GM12801 (cell line): ENCODE results near the gene TIAM1.

ENCODE experiments used
- TF ChIP-seq, protein P1 (sequence below): IDR thresholded peaks from one replicate; pipeline ENCODE4 v1.5.1; 2011; ENCODE audit warnings: control low read depth; ENCODE audit not compliant: insufficient read length; ENCODE audit errors: extremely low read depth

The TIAM1 gene

DNA sequence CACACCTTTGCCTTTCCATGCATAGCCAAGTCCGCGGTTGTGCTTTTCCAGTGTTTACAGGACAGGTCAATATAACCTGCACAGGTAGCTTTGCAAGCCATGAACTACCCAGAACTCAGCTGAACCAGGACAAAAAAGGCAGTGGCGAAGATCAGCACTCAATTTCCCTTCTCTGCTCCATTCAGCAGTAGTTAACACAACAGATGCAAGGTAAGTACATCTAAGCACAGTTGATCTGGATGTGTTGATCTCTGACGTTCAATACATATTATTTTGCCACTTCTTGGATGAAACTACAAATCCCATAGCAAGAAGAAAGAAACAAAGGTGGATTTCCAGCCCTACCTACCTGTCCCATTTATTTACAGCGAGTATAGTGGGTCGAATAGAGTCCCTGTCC lies 159.2 kb downstream of the TIAM1 start:
- TF ChIP-seq, protein P1, sequence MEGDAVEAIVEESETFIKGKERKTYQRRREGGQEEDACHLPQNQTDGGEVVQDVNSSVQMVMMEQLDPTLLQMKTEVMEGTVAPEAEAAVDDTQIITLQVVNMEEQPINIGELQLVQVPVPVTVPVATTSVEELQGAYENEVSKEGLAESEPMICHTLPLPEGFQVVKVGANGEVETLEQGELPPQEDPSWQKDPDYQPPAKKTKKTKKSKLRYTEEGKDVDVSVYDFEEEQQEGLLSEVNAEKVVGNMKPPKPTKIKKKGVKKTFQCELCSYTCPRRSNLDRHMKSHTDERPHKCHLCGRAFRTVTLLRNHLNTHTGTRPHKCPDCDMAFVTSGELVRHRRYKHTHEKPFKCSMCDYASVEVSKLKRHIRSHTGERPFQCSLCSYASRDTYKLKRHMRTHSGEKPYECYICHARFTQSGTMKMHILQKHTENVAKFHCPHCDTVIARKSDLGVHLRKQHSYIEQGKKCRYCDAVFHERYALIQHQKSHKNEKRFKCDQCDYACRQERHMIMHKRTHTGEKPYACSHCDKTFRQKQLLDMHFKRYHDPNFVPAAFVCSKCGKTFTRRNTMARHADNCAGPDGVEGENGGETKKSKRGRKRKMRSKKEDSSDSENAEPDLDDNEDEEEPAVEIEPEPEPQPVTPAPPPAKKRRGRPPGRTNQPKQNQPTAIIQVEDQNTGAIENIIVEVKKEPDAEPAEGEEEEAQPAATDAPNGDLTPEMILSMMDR = no peak

DNA sequence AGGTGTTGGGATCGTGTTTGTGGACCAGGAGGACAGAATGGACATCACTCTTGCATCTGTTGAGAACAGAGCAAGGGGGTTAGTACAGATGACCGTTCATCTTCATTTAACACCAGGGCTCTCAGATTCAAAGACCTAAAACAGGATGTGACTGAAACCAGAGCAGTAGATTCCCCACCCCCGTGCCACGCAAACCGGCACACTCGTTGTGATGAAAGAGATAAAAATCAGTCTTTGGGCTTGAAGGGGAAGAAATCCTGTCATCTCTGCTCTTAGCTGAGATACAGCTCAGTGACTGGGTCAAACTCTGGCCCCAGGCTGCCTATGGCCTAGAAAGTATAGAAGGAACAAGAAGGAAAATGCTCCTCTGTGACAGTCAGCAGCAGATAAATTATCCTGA lies 159.6 kb downstream of the TIAM1 start:
- TF ChIP-seq, protein P1 = no peak

DNA sequence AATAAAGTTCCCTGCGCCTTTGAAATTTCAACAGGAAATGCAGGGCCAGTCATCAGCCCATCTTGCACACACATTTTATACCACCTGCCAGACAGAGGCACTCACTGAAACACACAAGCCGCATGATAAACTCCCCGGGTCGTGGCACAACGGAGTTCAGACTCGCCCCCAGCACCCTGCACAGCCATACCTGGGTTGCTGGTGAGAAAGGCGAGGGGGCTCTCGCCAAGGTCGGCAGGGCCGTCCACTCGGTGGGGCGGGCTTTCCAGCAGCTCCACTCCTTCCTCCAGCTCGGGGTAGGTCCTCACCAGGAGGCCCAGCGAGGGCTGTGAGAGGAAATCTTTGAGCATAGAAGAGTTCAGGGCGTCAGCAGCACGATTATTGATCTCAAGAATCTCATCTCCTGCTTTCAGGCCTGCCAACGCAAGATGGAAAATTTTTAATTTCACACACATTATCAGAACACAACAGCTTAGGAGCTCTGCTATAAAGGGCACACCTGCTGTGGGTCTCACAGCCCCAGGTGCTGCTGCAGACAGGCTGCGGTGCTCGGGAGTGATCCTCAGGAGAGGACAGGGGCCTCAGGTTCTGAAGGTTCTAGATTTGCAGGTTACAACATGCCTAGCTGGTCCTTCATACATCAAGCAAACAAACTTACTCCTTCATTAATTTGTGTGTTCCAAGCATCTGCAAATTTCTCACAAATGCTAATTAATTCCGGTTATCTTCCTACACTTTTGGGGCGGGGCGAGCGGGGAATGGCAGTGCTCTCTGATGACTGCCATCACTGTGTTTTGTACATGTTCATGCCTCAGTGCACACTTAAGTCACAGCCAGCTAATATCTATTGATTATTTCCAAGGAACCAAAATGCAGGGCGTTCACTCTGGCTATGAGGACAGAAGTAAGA lies 161.6 kb downstream of the TIAM1 start:
- TF ChIP-seq, protein P1 = no peak

DNA sequence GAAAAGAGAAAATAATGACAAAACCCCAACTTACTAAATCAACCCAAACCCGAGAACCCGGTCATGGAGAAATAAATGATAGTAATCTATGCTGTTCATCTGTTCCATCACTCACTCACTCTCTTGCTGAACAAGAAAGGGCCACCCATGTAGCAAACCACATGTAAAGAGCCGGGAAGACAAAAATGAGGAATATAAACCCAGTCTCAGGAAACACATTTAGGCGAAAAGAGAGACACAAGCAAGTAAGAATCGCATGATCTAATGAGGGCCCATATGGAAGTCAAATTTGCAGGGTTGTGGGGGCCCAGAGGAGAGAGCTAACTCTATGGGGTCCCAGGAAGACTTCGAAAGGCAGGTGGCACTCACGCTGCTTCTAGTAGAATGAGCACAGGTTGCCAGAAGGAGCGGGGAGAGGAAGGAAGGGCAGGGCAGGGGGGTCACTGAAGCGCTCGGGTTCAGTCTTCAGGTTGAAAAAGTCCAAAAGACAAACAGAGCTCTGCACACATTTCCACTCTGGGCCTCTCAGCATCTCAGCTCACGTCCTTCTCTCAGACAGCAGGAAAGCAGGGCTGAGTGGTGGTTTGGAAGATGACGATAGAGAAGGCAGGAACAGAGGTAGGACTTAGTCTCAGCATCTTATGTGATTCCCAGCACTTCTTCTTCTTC lies 162.8 kb downstream of the TIAM1 start:
- TF ChIP-seq, protein P1 = no peak

DNA sequence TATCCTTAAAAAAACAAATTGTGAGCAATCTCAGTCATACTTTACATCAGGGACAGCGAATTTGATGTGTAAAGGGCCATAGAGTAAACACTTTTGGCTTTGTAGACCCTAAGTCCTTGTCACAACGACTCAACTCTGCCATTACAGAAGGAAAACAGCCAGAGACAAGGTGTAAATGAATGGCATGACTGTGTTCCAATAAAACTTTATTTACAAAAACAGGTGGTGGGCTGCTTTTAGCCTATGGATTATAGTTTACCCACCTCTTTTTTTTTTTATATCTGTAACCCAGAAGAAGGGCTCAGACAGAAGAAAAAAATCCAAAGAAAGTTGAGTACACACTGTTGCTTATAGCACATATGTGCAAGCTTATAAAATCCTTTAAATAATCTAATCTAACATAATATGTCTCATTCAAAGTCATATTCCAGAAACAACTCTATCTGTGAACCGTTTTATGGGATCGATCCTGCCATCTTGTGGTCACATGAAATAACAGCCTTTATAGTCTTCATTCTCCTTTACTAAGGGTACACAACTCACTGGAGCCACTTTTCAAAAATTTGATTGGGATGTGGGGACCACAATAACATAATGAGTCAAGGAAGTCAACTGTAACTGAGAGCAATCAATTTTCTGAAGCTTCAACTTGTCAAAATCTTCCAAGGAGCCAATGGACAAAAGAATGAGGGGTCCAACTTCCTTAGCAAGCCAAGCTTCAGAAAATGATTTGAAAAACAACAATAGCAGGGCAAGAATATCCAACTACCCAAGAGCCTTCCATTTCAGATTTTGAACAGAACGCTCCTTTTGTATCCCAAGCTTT lies 163.6 kb downstream of the TIAM1 start:
- TF ChIP-seq, protein P1 = no peak

DNA sequence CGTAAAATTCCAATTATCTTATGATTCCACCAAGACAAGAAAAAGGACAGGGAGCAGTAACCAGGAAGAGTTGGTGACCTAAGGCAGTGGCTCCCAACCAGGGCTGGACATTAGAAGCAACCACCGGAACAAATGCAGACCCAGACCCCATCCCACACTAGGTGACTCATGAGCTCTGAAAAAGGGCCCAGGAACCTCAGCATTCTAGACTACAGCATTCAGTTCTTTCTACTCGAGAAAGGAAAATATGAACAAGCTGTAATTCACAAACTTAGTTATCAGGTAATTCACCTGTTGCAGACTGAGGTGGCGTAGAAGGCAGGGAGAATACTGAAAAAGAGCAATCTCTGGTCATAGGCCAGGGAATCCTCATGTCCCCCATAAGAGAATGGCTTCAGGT lies 167.3 kb downstream of the TIAM1 start:
- TF ChIP-seq, protein P1 = no peak

DNA sequence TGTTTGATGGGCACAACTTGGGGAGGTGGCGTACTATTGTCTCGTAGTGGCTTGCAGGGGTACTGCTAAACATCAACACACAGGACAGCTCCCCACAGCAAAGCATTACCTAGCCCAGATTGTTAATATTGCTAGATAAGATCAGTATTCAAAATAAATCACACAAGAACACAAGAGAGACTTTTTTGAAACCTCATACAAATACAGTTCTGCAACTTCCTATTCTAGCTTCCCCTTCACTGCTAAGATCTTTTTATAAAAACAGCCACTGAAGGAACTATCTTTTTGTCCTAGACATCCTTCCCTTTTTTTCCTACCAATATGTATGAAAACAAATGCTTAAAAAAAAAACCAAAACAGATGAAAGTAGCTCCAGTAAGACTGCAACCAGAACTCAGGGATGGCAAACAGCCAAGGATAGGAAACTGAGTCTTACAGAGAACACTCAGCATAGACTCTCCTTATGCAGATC lies 167.9 kb downstream of the TIAM1 start:
- TF ChIP-seq, protein P1 = no peak
